HL-60/S4 treated with phorbol 12-myristate 13-acetate at 8.2 ng/mL for 4 days and 3 days (cell line): ENCODE results near the gene COBL.
"Not testable (repeated sequence)": the region's sequence is repeated elsewhere in the genome, so short reads cannot be mapped to it uniquely, and the experiment has no call there.

Experiments used
- in situ Hi-C: fragments of 300-500 bp; cut with MboI; formaldehyde crosslinking; loops from 2 replicates; pipeline ENCODE4 v1.15.0; 2022; ENCODE audit warnings: low sequenced_read_pairs

Gene COBL

DNA sequence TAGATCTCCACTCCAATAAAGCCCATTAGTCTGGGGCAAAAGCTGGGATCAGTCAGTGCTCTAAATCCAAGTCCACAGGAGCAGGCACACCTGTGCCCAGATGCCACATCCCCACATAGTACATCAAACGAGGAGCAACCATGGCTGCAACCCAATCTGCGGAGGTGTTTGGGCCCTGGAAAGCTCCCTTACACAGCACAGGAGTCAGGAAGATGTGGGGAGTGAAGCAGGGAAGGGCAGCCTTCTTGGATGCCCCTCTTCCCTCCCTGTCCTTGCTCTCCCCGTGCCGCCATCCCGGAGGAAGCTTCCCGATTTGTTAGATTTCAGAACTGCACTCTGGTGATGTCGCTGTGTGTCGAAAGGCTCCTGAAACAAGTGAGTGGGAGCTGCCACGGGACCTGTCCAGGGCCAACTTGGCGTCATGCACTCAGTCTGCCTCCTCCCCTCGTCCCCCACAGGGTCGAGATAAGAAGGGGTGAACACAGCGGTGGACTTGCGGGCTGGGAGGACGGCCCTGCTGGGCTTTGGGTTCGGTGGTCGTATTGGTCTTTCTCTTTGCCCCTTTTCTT, 303.3 kb downstream of the COBL start:
- in situ Hi-C loops, result no loop called here

DNA sequence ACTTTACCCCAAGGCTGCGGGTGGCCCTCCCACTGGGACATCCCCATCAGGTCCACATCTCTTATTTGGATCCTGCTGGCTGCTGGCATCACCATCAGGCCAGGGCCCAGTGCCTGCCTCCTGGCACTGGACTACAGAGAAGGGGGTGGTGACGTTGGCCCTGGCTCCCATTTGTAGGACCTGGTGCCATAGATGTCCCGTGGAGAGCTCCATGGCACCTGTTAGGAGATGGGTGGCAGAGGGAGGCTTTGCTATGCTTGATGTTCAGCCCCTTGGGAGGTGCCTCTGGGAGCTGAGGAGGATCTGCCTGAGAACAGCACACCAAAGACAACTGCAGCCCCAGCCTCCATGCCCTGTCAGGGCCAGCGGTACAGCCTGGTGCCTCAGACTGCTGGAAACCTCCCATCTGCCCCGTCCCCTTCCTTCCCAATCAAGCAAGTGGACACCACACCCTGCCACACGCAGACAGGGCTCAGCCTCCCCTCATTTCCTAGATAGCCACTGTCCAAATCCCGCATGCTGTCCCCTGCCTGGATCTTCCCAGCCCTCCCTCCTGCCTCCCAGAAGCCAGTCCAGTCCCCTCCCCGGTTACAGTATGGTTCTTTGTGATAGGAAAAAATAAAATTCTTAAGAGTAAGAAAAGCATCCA, 303.9 kb downstream of the COBL start:
- in situ Hi-C loops, result no loop called here

DNA sequence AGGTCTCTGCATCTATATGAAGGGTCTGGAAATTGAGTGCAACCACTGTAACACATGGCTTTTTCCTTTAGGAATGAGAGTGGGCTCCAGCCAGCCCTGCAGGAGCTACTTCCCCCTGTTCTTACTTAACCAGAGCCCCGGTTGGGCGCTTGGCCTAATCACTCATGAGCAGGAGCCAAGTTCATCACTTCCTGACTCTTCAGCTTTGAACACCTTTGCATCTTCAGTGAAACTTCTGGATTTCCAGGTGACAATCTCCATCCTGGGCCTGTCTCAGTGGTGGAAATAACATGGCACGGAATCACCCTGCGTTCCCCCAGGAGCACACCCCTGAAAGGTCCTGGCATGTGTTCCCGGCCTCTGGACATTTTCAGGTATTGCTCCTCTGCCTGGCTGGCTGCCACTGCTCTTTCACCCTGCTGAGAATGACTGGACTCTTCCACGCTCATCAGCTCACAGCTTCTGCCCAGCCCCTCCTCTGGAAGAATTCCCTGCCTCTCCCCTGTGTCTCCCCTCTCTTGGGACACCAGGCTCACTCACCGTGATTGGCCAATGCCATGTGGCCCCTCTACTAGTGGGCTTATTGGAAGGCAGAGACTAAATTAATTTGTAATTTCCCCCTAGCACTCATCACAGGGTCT, 304.8 kb downstream of the COBL start:
- in situ Hi-C loops, result no loop called here

DNA sequence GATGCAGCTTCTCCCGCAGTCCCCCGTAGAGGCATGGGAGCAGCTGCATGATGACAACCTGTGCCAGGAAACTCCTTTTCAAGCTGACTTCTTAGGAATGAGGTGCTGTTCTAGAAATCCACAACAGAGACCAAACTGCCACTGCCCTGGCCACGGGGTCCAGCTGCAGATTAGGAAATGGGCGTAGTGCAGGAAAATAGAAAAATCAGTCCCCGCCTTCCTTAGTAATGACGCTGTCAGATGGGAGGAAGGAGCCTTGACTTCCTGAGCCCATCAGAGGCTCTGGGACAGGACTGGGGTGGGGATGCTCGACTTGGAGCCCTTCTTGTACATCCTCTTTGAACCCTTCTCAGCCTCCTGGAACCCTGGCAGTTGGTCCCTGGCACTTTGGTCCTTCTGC, 306.1 kb downstream of the COBL start:
- in situ Hi-C loops, result no loop called here

DNA sequence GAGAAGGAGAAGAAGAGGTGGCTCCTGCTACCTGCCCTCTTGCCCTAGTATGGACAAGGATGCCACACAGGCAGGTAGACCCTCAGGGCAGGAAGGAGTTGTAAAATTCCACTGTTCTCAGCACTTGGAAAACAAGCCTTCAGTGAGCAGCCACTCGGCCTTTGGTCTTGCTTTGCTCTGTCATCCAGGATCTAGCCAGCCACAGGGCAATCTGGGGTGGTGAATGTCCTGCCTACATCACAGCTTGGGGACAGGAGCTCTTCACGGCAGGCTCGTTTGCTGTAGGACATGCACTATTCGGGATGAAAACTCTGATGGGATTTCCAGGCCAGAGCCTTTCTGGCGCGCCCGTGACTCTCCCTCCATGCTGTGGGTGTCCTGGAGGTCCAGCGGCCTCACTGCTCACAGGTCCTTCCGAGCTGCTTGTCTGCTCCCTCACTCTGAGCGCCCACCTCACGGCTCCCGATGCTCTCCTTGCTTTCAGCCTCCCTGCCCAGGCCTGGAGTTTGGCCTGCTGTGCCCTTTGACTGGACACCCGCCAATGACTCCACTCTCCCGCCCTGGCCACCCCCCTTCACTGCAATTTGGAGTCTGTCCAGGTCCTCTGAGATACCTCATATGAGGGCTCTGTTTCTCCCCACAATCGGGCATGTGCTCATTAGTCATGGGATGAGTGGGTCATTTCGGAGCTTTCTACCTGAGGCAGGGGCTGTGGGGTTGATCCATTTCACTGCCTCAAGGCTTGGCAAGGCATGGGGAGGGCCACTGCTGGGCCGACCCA, 306.7 kb downstream of the COBL start:
- in situ Hi-C loops, result no loop called here

DNA sequence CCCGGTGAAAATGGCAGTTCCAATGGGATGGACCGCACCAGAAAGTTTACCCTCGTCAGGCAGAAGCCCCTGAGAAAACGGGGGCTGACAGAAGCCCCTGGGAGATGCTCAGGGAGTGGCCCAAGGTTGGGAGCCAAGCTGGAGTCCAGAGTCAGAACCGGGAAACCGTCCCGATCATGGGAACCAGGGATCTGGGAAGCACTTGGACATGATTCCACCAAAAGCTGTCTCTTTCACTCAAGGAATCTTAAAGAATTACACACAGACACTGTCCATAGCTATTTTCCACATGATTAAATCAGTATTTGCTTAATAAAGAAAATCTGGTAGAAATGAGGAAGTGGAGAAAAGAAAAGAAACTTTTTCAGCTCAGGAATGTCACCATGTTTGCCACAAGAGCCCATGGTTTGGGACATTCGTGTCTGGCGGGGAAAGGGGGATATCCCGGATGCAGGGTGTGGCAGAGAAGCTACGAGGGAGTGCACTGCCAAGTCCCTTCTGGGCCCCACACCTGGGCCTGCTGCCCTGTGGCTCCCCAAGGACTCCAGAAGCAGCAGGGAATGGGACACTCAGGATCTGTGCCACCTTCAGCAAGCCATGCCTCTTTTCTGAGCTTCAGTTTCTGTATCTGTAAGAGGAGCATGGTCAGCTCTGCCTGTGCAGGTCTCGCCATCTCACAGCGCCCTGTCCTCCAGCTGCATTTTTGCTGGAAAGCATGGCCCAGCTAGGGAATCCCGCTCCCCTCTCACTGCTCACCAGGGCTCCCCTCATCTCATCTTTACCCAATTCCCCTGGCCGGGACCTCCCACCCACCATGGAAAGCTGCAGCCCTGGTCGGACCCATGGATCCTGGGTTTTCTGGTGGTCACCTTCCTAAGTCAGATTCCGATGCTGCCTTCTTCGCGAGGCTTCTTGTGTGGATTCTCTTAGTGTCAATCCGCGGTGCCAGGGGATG, 308.8 kb downstream of the COBL start:
- in situ Hi-C loops, result no loop called here

DNA sequence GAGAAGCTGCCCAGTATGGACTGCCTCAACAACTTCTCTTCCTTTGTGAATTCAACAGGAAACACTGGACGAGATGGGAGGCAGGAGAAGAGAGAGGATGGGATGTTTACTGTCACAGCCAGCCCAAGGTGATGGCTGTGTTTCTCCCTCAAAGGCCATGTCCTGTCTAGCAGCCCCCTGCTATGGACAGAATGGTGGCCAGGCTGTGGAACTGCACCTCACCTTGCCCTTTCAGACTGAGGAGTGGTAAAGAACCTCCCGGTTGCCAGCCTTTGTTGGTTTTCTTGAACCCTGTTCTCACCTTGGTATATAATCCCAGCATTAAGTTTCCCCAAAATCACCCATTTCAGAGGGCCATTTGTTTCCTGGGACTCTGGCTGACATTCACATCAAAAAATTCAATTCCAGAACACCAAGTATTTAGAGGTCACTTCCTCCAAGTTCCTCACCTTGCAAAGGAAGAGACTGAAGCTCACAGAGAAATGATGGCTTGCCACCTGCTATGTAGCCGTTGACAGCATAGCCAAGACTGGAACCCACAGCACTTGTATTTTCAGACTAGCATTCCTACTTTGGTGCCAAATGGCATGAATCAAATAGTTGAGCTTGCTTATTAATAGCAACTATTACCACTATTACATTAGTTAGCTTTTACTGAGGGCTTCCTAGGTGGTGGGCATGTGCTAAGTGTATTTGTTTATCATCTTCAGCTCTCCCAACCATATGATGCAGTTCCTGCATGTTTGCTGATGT, 309.9 kb downstream of the COBL start:
- in situ Hi-C loops, result no loop called here

DNA sequence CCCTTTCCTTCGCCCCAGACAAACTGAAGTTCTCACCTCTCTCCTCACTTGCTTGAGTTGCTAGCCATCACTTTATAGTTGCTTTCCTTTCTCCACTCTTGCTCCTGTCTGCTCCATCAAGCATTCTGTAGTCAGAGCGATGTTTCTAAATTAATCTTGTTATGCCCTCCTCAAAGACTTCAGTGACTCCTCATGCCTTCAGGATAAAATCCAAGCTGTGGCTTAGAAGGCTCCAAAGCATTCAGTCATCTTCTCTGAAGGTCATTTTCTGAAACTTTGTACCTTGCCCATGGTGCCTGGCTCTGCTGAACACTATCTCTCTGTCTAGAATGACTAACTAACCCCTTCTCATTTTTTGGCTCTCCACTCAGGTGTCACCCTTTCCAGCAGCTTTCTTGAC, 311.5 kb downstream of the COBL start:
- in situ Hi-C loops, result no loop called here

DNA sequence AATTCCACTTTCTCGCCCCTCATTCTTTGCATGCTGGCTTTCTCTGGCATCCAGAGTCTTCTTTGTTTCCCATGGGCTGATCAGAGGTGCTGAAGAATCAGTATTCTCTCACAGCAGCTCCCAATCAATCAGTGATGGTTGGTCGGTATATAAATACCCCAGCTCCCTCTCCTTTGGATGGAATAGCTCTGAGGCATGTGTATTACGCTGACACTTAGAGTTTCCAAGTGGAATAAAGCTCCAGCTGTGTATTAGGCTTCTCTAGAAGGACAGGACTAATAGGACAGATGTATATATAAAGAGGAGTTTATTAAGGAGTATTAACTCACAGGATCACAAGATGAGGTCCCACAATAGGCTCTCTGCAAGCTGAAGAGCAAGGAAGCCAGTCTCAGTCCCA, 315.7 kb downstream of the COBL start:
- in situ Hi-C loops, result no loop called here

DNA sequence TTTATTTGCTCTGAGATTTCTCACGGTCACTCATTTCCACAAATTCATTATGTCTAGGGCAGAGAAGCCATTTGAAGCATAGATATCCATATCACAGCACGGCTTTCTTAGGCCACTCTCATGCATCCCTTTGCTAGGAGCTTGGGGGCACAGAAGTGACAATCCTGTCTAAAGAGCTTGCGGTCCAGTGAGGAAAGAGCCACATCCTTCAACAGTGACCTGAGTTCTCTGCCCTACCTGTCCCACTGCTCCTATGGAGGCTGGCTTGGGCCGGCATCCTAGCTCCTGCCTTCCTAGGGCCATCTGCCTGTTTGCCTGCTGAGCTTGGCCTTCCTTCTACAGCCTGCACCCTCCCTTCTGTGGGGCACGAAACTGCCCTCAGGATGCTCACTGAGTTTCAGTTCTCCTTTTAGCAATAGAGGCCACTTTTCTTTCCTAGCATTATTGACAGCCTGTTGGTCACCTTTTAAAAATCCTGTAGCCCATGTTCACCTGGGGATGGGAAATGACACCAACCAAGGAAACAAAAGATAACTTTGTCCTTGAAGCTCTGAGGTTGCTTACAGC, 321.8 kb downstream of the COBL start:
- in situ Hi-C loops, result no loop called here

DNA sequence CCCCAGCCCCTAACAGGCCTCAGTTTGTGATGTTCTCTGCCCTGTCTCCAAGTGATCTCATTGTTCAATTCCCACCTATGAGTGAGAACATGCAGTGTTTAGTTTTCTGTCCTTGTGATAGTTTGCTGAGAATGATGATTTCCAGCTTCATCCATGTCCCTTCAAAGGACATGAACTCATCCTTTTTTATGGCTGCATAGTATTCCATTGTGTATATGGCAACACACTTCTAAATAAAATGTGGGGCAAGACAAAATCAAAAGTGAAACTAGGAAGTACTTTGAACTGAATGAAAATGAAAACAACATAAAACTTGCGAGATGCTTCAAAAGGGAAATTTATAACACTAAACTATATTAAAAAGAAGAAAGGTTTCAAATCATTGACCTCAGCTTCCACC, 326.4 kb downstream of the COBL start:
- in situ Hi-C loops, result not testable (repeated sequence)

DNA sequence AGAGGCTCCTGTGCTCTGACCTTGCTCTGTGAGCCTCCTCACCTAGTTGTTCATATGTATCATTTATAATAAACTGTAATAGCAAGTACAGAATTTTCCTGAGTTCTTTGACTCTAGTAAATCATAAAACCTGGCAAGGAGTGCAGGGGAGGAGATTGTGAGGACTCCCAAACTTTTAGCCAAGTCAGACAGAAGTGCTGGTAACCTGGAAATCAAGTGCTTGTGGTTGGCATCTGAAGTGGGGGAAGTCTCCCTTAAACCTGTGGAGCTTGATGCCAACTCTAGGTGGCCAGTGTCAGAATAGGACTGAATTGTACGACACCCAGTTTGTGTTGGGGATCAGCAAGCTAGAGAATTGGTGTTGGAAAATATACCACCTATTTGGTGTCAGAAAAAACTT, 327.6 kb downstream of the COBL start:
- in situ Hi-C loops, result no loop called here

DNA sequence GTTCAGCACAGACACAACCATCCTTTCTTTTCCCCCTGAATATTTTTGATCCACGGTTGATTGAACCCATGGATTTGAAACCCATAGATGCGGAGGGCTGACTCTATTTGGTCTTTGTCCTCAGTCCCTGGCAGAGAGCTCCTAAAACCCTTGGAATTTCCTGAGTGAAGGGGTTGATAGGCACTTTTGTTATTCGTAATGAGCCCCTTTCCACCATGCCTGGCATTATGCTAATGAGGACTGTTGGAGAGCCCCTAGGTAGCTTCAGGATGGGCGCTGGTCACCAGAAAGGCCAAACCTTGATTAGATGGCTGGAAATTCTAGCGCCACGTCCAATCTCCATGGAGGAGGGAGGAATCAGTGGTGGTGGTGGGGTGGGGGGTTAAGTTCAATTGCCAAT, 328.1 kb downstream of the COBL start:
- in situ Hi-C loops, result no loop called here

DNA sequence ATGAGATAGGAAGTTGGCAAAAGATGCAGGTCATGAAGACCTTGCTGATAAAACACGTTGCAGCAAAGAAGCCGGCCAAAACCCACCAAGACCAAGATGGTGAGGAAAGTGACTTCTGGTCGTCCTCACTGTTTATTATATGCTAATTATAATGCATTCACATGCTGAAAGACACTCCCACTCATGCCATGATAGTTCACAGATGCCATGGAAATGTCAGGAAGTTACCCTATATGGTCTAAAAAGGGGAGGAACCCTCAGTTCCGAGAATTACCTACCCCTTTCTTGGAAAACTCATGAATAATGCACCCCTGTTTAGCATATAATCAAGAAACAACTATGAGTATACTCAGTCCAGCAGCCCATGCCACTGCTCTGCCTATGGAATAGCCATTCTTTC, 331.5 kb downstream of the COBL start:
- in situ Hi-C loops, result no loop called here

DNA sequence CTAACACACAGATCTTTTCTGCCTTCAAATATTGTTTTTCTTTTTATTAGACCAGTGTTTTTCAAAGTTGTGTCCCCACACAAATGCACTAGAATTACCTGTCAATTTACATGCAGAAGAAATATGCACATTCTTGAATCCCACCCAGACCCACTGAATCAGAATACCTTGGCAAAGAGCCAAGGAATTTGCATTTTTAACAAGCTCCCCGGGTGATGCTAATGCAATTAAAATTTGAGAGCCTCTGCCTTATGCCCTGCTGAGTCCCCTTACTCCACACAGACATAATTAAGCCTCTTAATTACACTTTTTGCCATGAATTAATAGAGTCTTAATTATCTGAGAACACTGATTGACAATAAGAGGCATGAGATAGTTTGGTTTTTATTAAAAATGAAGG, 332.8 kb downstream of the COBL start:
- in situ Hi-C loops, result no loop called here

DNA sequence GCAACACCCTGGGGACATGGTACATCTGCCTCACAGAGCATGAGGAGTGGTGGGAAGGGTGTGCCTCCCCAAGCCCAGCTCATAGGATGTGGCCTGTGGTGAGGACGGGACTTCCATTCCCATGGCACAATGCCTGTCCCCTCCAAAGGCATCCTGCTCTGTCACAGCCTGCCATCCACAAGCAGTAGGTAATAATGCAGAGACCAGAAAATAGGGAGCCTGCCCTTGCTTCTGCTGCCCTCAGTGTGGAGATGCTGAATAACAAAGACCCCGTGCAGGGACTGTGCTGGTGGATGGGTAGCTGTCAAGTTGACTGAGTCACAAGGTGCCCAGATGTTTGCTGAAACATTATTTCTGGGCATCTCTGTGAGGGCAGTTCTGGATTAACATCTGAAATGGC, 334.0 kb downstream of the COBL start:
- in situ Hi-C loops, result no loop called here

DNA sequence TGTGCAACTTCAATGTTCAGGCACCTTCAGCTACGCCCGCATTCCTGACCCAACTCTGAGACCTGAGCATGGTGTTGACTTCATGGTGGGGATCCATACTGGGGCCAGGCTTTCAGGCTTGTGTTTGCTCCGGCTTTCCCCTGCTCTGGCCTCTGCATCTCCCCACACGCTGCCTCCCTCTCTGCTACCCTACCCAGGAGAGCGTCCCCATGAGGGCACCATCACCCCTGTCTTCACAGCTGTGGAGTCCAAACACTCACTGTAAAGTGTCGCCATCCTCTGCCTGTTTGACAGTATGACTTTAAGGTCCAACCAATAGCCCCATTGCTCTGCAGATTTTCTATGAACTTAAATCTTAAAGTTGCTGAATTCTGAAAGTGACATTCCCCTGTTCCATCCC, 334.9 kb downstream of the COBL start:
- in situ Hi-C loops, result no loop called here

DNA sequence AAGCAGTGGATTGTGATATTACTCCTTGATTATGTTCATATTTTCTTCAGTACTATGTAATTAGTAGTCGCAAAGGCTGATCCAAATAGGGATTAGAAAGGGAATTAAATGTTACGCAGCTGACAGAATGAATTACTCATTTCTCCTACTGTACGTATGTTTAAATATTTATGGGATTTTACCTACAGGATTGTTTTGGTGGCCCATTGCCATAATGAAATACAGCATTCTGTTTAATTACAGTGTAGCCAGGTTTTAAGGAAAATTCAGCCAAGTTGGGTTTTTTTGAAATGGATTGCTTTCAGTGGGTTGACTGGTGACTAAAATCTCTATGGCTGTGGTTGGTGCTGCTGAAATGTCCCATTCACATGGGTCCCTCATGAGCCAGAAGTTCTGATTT, 336.2 kb downstream of the COBL start:
- in situ Hi-C loops, result no loop called here

DNA sequence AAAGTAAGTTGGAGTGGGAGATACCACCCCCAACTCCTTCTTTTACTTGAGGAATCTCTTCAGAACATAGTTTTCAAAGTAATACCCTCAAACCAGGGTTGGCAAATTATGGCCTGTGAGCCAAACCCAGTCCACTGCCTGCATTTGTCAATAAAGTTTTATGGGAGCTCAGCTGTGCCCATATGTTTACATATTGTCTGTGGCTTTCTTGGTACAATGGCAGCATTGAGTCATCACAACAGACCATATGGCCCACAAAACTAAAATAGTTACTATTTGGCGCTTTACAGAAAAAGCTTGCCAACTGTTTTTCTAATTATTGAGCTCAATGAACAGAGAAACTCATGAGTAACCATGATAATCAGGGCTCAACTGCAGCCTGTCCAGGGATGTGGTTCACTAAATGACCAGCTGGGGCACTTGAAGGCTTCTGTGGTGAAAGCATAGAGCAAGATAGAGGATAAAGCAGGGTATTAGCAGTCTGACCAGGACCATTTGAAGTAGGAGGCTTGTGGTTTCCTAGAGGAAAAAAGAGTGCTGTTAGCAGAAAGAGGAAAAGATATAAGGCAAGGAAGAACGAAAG, 337.9 kb downstream of the COBL start:
- in situ Hi-C loops, result no loop called here
